ENCODE data around the gene TGM4.

DNA sequence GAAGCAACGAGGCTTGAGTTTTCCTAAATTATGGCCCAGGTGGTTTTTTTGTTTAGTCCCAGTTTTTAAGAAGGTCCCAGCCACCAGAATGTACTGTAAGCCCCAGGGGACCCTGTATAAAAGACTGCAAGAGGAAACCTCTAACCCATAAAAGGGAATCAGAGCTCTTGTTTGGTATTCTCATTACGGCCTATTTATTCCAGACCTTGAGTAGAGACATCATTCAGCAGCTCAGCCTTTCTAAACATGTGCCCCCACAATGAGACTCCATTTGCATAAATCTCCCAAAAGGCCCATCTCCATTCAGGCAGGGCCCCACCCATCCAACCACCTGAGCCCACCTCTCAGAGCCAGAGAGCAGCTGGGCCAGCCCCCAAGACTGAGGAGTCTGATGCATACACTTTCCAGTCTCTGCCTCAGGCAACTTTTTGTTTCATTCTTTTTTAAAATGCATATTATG lies 75.9 kb downstream of the TGM4 start:
- no peak for TF ChIP-seq EZH2 (IDR thresholded peaks at IDR 0.05; ENCODE audit: low read depth)
- no peak for TF ChIP-seq CTCF (conservative IDR thresholded peaks at IDR 0.05)
